Osteocyte (in vitro differentiated cells): ENCODE measurements around the gene PCNX3. TPM values are rescaled to one million over a fixed set of nuclear protein-coding genes. Genes with fewer than 3 reads are reported as not detected.

ENCODE experiments used
- DNase-seq: peaks from one replicate; pipeline ENCODE4 v3.0.0; 2021; ENCODE audit warnings: mixed read lengths; ENCODE audit not compliant: unreplicated experiment; ENCODE audit errors: extremely low spot score
- H3K27ac Mint-ChIP-seq: one replicate; pipeline ENCODE4 v1.8.0; 2021; ENCODE audit warnings: mild to moderate bottlenecking, mixed read lengths; ENCODE audit not compliant: unreplicated experiment
- H3K27me3 Mint-ChIP-seq: one replicate; pipeline ENCODE4 v1.8.0; 2021; ENCODE audit warnings: mixed read lengths; ENCODE audit not compliant: unreplicated experiment
- H3K36me3 Mint-ChIP-seq: one replicate; pipeline ENCODE4 v1.8.0; 2021; ENCODE audit warnings: mixed read lengths; ENCODE audit not compliant: unreplicated experiment
- H3K4me1 Mint-ChIP-seq: one replicate; pipeline ENCODE4 v1.8.0; 2021; ENCODE audit warnings: mixed read lengths; ENCODE audit not compliant: unreplicated experiment
- H3K4me3 Mint-ChIP-seq: one replicate; pipeline ENCODE4 v1.8.0; 2021; ENCODE audit warnings: mild to moderate bottlenecking, moderate library complexity, mixed read lengths; ENCODE audit not compliant: unreplicated experiment
- H3K9me3 Mint-ChIP-seq: one replicate; pipeline ENCODE4 v1.8.0; 2021; ENCODE audit warnings: mixed read lengths; ENCODE audit not compliant: unreplicated experiment
- CTCF ChIP-seq: fragments of 200-600 bp; sonication (generic); IDR thresholded peaks from 2 replicates; pipeline ENCODE4 v1.5.0; 2021; ENCODE audit warnings: antibody characterized with exemption, mild to moderate bottlenecking, moderate library complexity
- total RNA-seq: library from RNA; stranded (reverse); gene quantifications from 2 replicates; pipeline ENCODE4 v1.2.1, GENCODE V29; 2021

PCNX3 gene
- total RNA-seq, 1 donor from 2014 or later, result 49.8 TPM

- Mint-ChIP-seq H3K27me3 (no peaks in the 10 kb centered on the region), H3K4me3 (peak overlapping the region; percentile 97), H3K4me1 (peaks cover 61% of the 10 kb centered on the region), H3K36me3 (peaks cover 8% of the 10 kb centered on the region), H3K9me3 (no peaks in the 10 kb centered on the region), H3K27ac (peak overlapping the region; percentile 80)
- DNase-seq, result no peak
- TF ChIP-seq CTCF, result peak; percentile 57
These were observed 43.6 kb upstream of the PCNX3 start for GRCh38 chr11:65571940-65572339.

- no peak for TF ChIP-seq CTCF
- no peaks in the 10 kb centered on the region for H3K27me3 Mint-ChIP-seq
- peak; percentile 94 for DNase-seq
- peak within 1 kb of the TSS; percentile 85 for H3K27ac Mint-ChIP-seq
- H3K4me3 Mint-ChIP-seq, result peak within 1 kb of the TSS; percentile 97
- H3K36me3 Mint-ChIP-seq, result peaks cover 8% of the 10 kb centered on the region
- H3K9me3 Mint-ChIP-seq, result no peaks in the 10 kb centered on the region
- peaks cover 66% of the 10 kb centered on the region for H3K4me1 Mint-ChIP-seq
These were observed 43.1 kb upstream of the PCNX3 start, which contains the start of gene FAM89B for GRCh38 chr11:65572356-65573051. TSS of gene FAM89B (plus strand) at chr11:65572538. CDS start at chr11:65572670, 132 bp downstream.

GRCh38 chr11:65573391-65574079 is 42.0 kb upstream of the PCNX3 start:
- DNase-seq, result peak; percentile 83
- H3K36me3 Mint-ChIP-seq, result peaks cover 4% of the 10 kb centered on the region
- H3K27ac Mint-ChIP-seq, result peak overlapping the region; percentile 85
- H3K4me3 Mint-ChIP-seq, result peak overlapping the region; percentile 76
- no peaks in the 10 kb centered on the region for H3K9me3 Mint-ChIP-seq
- no peaks in the 10 kb centered on the region for H3K27me3 Mint-ChIP-seq
- no peak for TF ChIP-seq CTCF
- peaks cover 71% of the 10 kb centered on the region for H3K4me1 Mint-ChIP-seq

GRCh38 chr11:65574109-65574810 is 41.3 kb upstream of the PCNX3 start:
- no peaks in the 10 kb centered on the region for H3K27me3 Mint-ChIP-seq
- peak; percentile 98 for TF ChIP-seq CTCF
- no peaks in the 10 kb centered on the region for H3K9me3 Mint-ChIP-seq
- DNase-seq, result peak; percentile 98
- H3K27ac Mint-ChIP-seq, result peak overlapping the region; percentile 86
- H3K4me3 Mint-ChIP-seq, result peak overlapping the region; percentile 76
- peaks cover 2% of the 10 kb centered on the region for H3K36me3 Mint-ChIP-seq
- peaks cover 66% of the 10 kb centered on the region for H3K4me1 Mint-ChIP-seq
